ENCODE results near the gene SKOR1. TPM values are rescaled to one million over a fixed set of nuclear protein-coding genes. Genes with fewer than 3 reads are reported as not detected.

SKOR1 gene
- total RNA-seq, 1 experiment from 2014 or later = 0.13 TPM

GRCh38 chr15:67801142-67801541, 24.2 kb upstream of the SKOR1 start:
- Histone ChIP-seq H4K20me1 (ENCODE audit: control insufficient read depth, insufficient read depth, insufficient read length) (no peaks in the 10 kb centered on the region), H4K5ac (ENCODE audit: insufficient read length, low read depth, low read length) (no peak overlapping the region)

More at GRCh38 chr15:67801142-67801541, 24.2 kb upstream of the SKOR1 start:
- no peak overlapping the region for H2BK15ac ChIP-seq (ENCODE audit: low read depth, low read length)
- no peak overlapping the region for H2BK5ac ChIP-seq (ENCODE audit: insufficient read length, low read length)
- Mint-ChIP-seq H3K4me1 (peaks cover 22 to 32% of the 10 kb centered on the region in 2 experiments), H3K27me3 (ENCODE audit: low read depth) (no peaks in the 10 kb centered on the region; the same call in 1 of the 2 replicates), H3K4me3 (no peak overlapping the region), H3K27ac (no peak overlapping the region), H3K36me3 (ENCODE audit: insufficient read depth in 1 of 3, low read depth in 3 of 3) (peaks cover 0 to 2% (median under 1%) of the 10 kb centered on the region in 3 experiments; a peak in 2 of 7 replicates), H3K9me3 (0 out of 5 replicates have a peak, but pooled peaks cover 0 to under 1% of the 10 kb centered on the region in 2 experiments)
- H3K27ac ChIP-seq (ENCODE audit: insufficient read length, low read depth, low read length) = no peak overlapping the region
- no peak overlapping the region for H2BK20ac ChIP-seq (ENCODE audit: low read depth, low read length, poor library complexity, severe bottlenecking)
- DNase-seq = no peak
- no peak overlapping the region; the same call in 1 of the 2 replicates for H3K14ac ChIP-seq (ENCODE audit: insufficient read depth, low read length)
- no peak overlapping the region for H3K23ac ChIP-seq (ENCODE audit: insufficient read length, low read depth, low read length)
- H3K9ac ChIP-seq (ENCODE audit: extremely low read depth, insufficient read length, low read length) = no peak overlapping the region
- H2BK120ac ChIP-seq (ENCODE audit: low read depth, low read length, poor library complexity, severe bottlenecking) = no peak overlapping the region
- no CpG with 5 or more reads among the region's 2 CpGs for whole genome bisulfite sequencing (ENCODE audit: extremely low coverage, insufficient read length, low lambda C conversion rate)
- no peak overlapping the region for H3T11ph ChIP-seq (ENCODE audit: low read length)
- H3K18ac ChIP-seq (ENCODE audit: insufficient read length, low read depth, low read length) = no peak overlapping the region
- H3K9me3 ChIP-seq (ENCODE audit: control insufficient read depth, low read depth, low read length) = no peaks in the 10 kb centered on the region
- no peaks in the 10 kb centered on the region for H3K23me2 ChIP-seq (ENCODE audit: insufficient read length, low read depth, low read length, poor library complexity, severe bottlenecking)
- no peak overlapping the region for H3K4me2 ChIP-seq (ENCODE audit: insufficient read depth, insufficient read length, low read length)
- H4K8ac ChIP-seq (replicated peaks; ENCODE audit: insufficient read length, low read depth, low read length) = no peak overlapping the region
- no peaks in the 10 kb centered on the region for H3K79me1 ChIP-seq (ENCODE audit: insufficient read depth, low read depth, low read length, poor library complexity, severe bottlenecking)
- no peak overlapping the region for H2AK5ac ChIP-seq (ENCODE audit: insufficient read length, low read length)
- H3K4me1 ChIP-seq (ENCODE audit: insufficient read depth, low read length) = peaks cover 2% of the 10 kb centered on the region; the same call in 1 of the 2 replicates
- TF ChIP-seq, protein P1, sequence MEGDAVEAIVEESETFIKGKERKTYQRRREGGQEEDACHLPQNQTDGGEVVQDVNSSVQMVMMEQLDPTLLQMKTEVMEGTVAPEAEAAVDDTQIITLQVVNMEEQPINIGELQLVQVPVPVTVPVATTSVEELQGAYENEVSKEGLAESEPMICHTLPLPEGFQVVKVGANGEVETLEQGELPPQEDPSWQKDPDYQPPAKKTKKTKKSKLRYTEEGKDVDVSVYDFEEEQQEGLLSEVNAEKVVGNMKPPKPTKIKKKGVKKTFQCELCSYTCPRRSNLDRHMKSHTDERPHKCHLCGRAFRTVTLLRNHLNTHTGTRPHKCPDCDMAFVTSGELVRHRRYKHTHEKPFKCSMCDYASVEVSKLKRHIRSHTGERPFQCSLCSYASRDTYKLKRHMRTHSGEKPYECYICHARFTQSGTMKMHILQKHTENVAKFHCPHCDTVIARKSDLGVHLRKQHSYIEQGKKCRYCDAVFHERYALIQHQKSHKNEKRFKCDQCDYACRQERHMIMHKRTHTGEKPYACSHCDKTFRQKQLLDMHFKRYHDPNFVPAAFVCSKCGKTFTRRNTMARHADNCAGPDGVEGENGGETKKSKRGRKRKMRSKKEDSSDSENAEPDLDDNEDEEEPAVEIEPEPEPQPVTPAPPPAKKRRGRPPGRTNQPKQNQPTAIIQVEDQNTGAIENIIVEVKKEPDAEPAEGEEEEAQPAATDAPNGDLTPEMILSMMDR (conservative IDR thresholded peaks at IDR 0.05) = no peak
- H2AFZ ChIP-seq (ENCODE audit: low read length) = no peak overlapping the region
- no peaks in the 10 kb centered on the region for H3K79me2 ChIP-seq (ENCODE audit: insufficient read depth, low read length)
- no peak overlapping the region for H4K91ac ChIP-seq (ENCODE audit: insufficient read length, low read depth, low read length)
- no peak overlapping the region for H3K56ac ChIP-seq (ENCODE audit: insufficient read length, low read depth, low read length)
- H3K27me3 ChIP-seq (ENCODE audit: insufficient read depth, low read length) = no peaks in the 10 kb centered on the region
- H3K4ac ChIP-seq (ENCODE audit: low read depth, low read length) = no peak overlapping the region
- H2BK12ac ChIP-seq (ENCODE audit: insufficient read length, low read depth, low read length) = no peak overlapping the region
